Lung (tissue), 12 donors: ENCODE results near the gene BATF3. TPM values are rescaled to one million over a fixed set of nuclear protein-coding genes. Genes with fewer than 3 reads are reported as not detected.

ENCODE experiments used
- ATAC-seq: fragments of 200-7000 bp; cut with Tn5 transposase; one replicate; pipeline ENCODE4 v1.9.1; 2020; ENCODE audit warnings: moderate number of reproducible peaks; ENCODE audit not compliant: insufficient read depth, low FRiP score
- DNase-seq, 3 donors: peaks; one replicate each; pipeline ENCODE4 v3.0.0-alpha.2; 2013 to 2017
- H3K27ac ChIP-seq, 2 donors: one replicate each; pipeline ENCODE4 v1.5.1; 2013; ENCODE audit warnings: mild to moderate bottlenecking in 2 of 2, moderate library complexity in 2 of 2, control low read depth in 1 of 2, inconsistent platforms in 1 of 2, low read depth in 1 of 2, low read length in 1 of 2
- H3K27me3 ChIP-seq, 3 donors: one replicate each; pipeline ENCODE4 v1.5.1; 2013; ENCODE audit warnings: low read length in 2 of 3; ENCODE audit not compliant: control insufficient read depth in 3 of 3, insufficient read depth in 3 of 3
- H3K36me3 ChIP-seq, 4 donors: one replicate each; pipeline ENCODE4 v1.5.1; 2013; ENCODE audit warnings: low read length in 4 of 4, mild to moderate bottlenecking in 1 of 4, moderate library complexity in 1 of 4; ENCODE audit not compliant: control insufficient read depth in 4 of 4, insufficient read depth in 4 of 4
- H3K4me1 ChIP-seq, 5 donors: one replicate each; pipeline ENCODE4 v1.5.1; 2013; ENCODE audit warnings: low read length in 5 of 5, mild to moderate bottlenecking in 2 of 5, moderate library complexity in 1 of 5; ENCODE audit not compliant: control insufficient read depth in 5 of 5, insufficient read depth in 5 of 5
- H3K4me3 ChIP-seq: one replicate; pipeline ENCODE4 v1.5.1; 2013; ENCODE audit warnings: mild to moderate bottlenecking, control low read depth, moderate library complexity
- H3K9ac ChIP-seq, 2 donors: one replicate each; pipeline ENCODE4 v1.5.1; 2013; ENCODE audit warnings: low read length in 2 of 2, control low read depth in 1 of 2; ENCODE audit not compliant: insufficient read depth in 1 of 2
- H3K9me3 ChIP-seq, 4 donors: one replicate each; pipeline ENCODE4 v1.5.1; 2013; ENCODE audit warnings: low read length in 3 of 4, mild to moderate bottlenecking in 1 of 4, moderate library complexity in 1 of 4; ENCODE audit not compliant: control insufficient read depth in 4 of 4, insufficient read depth in 3 of 4
- CTCF ChIP-seq: IDR thresholded peaks from 2 replicates; pipeline ENCODE4 v1.5.1; 2012; ENCODE audit warnings: mild to moderate bottlenecking; ENCODE audit errors: control extremely low read depth, extremely low read depth
- WGBS, 2 donors: extraction: QIAGEN DNeasy Blood & Tissue Kit; methylation state at CpG; one replicate each; pipeline ENCODE4 v1.1.7; 2013; 5-methylcytosine and 5-hydroxymethylcytosine counted together
- polyA plus RNA-seq, 2 donors: library from polyadenylated mRNA; stranded (reverse); fragments of 200-250 nt; gene quantifications; one replicate each; pipeline ENCODE4 v1.2.1, GENCODE V29; 2013
- total RNA-seq, 2 donors: library from RNA; depleted of rRNA in 1 of 2; stranded (reverse); fragments of >200 nt in 1 of 2; gene quantifications; one replicate each; pipeline ENCODE4 v1.2.1, GENCODE V29; 2014 to 2021
- donor health status: control.
- donor health status: control.
- donor health status: Bipolar disorder and iron deficiency.
- donor health status: healthy.
- donor health status: DM: yes; HTN: yes; CAD: no.

Gene BATF3
- total and polyA plus RNA-seq, 4 donors = 2.4 to 24.6 (median 10.1) TPM

- WGBS, 2 donors = 95 to 96% methylated on average over 11 of the region's 11 CpGs
- Histone ChIP-seq H3K27ac (no peak overlapping the region), H3K9me3 (peaks cover 0 to 3% (median 0%) of the 10 kb centered on the region in 4 donors), H3K27me3 (peaks cover 0 to 2% (median 0%) of the 10 kb centered on the region in 3 donors), H3K36me3 (no peaks in the 10 kb centered on the region), H3K4me3 (no peak overlapping the region), H3K4me1 (peaks cover 0 to 23% (median 0%) of the 10 kb centered on the region in 5 donors), H3K9ac (no peak overlapping the region)
- TF ChIP-seq CTCF = no peak
- ATAC-seq = no peak
- no peak for DNase-seq
Measured at GRCh38 chr1:212647004-212647403, 52.6 kb downstream of the BATF3 start.

GRCh38 chr1:212646588-212646987 is 53.1 kb downstream of the BATF3 start:
- TF ChIP-seq CTCF = no peak
- no peak overlapping the region for H3K4me3 ChIP-seq
- H3K9ac ChIP-seq = no peak overlapping the region
- no peaks in the 10 kb centered on the region for H3K36me3 ChIP-seq
- peaks cover 0 to 23% (median 0%) of the 10 kb centered on the region in 5 donors for H3K4me1 ChIP-seq
- peaks cover 0 to 2% (median 0%) of the 10 kb centered on the region in 3 donors for H3K27me3 ChIP-seq
- WGBS, 2 donors = 90 to 92% methylated on average over 19 of the region's 19 CpGs
- peaks cover 0 to 3% (median 0%) of the 10 kb centered on the region in 4 donors for H3K9me3 ChIP-seq
- no peak for ATAC-seq
- no peak for DNase-seq
- H3K27ac ChIP-seq = no peak overlapping the region

GRCh38 chr1:212645546-212646543 is 53.8 kb downstream of the BATF3 start:
- Histone ChIP-seq H3K36me3 (no peaks in the 10 kb centered on the region), H3K4me1 (peaks cover 0 to 23% (median 0%) of the 10 kb centered on the region in 5 donors), H3K27me3 (peaks cover 0 to 2% (median 0%) of the 10 kb centered on the region in 3 donors), H3K9me3 (peaks cover 0 to 3% (median 0%) of the 10 kb centered on the region in 4 donors), H3K4me3 (no peak overlapping the region), H3K27ac (no peak overlapping the region), H3K9ac (no peak overlapping the region)
- WGBS, 2 donors = 51 to 75% methylated on average over 13 of the region's 13 CpGs
- ATAC-seq (no peak), DNase-seq (no peak)
- TF ChIP-seq CTCF = no peak
